HCT116 (cell line): Measurements from ENCODE around the gene TENM4.

ENCODE experiments used
- CTCF ChIP-seq, 3 experiments: fragments of 200-600 bp in 1 of 3; sonication (generic) in 1 of 3; IDR thresholded peaks in 2 of 3; conservative IDR thresholded peaks in 1 of 3; 2 replicates each; pipeline ENCODE4 v1.5.1; 2012 to 2017; ENCODE audit warnings: low read depth in 2 of 3, low read length in 2 of 3, antibody characterized with exemption in 1 of 3, borderline replicate concordance in 1 of 3, control low read depth in 1 of 3, mild to moderate bottlenecking in 1 of 3, mixed read lengths in 1 of 3, mixed run types in 1 of 3, moderate library complexity in 1 of 3; ENCODE audit not compliant: insufficient read depth in 1 of 3
- ELF1 ChIP-seq: IDR thresholded peaks from 2 replicates; pipeline ENCODE4 v1.6.1; 2012; ENCODE audit warnings: low read depth, borderline replicate concordance
- JUND ChIP-seq: IDR thresholded peaks from 2 replicates; pipeline ENCODE4 v1.6.1; 2012
- POLR2AphosphoS5 ChIP-seq: IDR thresholded peaks from 2 replicates; pipeline ENCODE4 v1.6.1; 2011; ENCODE audit warnings: mild to moderate bottlenecking, low read depth, low read length, moderate library complexity
- RAD21 ChIP-seq: IDR thresholded peaks from 2 replicates; pipeline ENCODE4 v1.6.1; 2012; ENCODE audit warnings: low read depth, mild to moderate bottlenecking
- SIN3A ChIP-seq: IDR thresholded peaks from 2 replicates; pipeline ENCODE4 v1.6.1; 2012; ENCODE audit warnings: low read depth
- YY1 ChIP-seq: IDR thresholded peaks from 2 replicates; pipeline ENCODE4 v1.6.1; 2011; ENCODE audit warnings: low read length, low read depth, moderate library complexity, mild to moderate bottlenecking; ENCODE audit not compliant: insufficient replicate concordance; ENCODE audit errors: extremely low read depth
- ZBTB33 ChIP-seq: IDR thresholded peaks from 2 replicates; pipeline ENCODE4 v1.6.1; 2011; ENCODE audit warnings: mild to moderate bottlenecking, low read length, moderate library complexity; ENCODE audit not compliant: insufficient replicate concordance; ENCODE audit errors: extremely low read depth
- ZFX ChIP-seq: fragments of 450-650 bp; IDR thresholded peaks from 2 replicates; pipeline ENCODE4 v1.6.1; 2017

- TF ChIP-seq YY1 (no peak), POLR2AphosphoS5 (no peak), SIN3A (no peak), CTCF (IDR thresholded peaks at IDR 0.05 in 2 of 3, conservative IDR thresholded peaks at IDR 0.05 in 1 of 3; ENCODE audit: borderline replicate concordance in 1 of 3, insufficient read depth in 1 of 3, low read depth in 2 of 3, low read length in 2 of 3) (no peak), ZBTB33 (no peak), ELF1 (no peak), RAD21 (no peak), JUND (no peak), ZFX (no peak)
Observed at GRCh38 chr11:79265756-79266322, 175.0 kb downstream of the TENM4 start.
